Lower lobe of right lung (tissue), 2 donors: ENCODE results near the gene KLF7. TPM values are rescaled to one million over a fixed set of nuclear protein-coding genes. Genes with fewer than 3 reads are reported as not detected.
A peak's percentile ranks its signal among the peaks of the same experiment; 100 is the strongest.

ENCODE experiments used
- ATAC-seq, 2 donors: fragments of 200-7000 bp; cut with Tn5 transposase; one replicate each; pipeline ENCODE4 v1.9.1; 2020 to 2022; ENCODE audit warnings: mild to moderate bottlenecking in 2 of 2, moderate library complexity in 2 of 2
- DNase-seq: peaks from one replicate; pipeline ENCODE4 v3.0.0-alpha.2; 2020
- H3K27ac ChIP-seq: fragments of 200-600 bp; one replicate; pipeline ENCODE4 v1.8.0; 2022
- H3K27me3 ChIP-seq: fragments of 200-600 bp; one replicate; pipeline ENCODE4 v1.8.0; 2022; ENCODE audit warnings: low read depth
- H3K36me3 ChIP-seq: fragments of 200-600 bp; one replicate; pipeline ENCODE4 v1.8.0; 2022; ENCODE audit warnings: mild to moderate bottlenecking
- H3K4me1 ChIP-seq: fragments of 200-600 bp; one replicate; pipeline ENCODE4 v1.8.0; 2022
- H3K4me3 ChIP-seq: fragments of 200-600 bp; one replicate; pipeline ENCODE4 v1.8.0; 2022; ENCODE audit warnings: mild to moderate bottlenecking
- H3K9me3 ChIP-seq: fragments of 200-600 bp; one replicate; pipeline ENCODE4 v1.8.0; 2022
- CTCF ChIP-seq: fragments of 200-600 bp; IDR thresholded peaks from one replicate; pipeline ENCODE4 v1.8.0; 2022; ENCODE audit warnings: antibody characterized with exemption, mild to moderate bottlenecking
- intact Hi-C: fragments of 100-400 bp; cut with DNase I; formaldehyde crosslinking; loops from one replicate; pipeline ENCODE4 v1.11.0; 2022
- total RNA-seq: library from RNA; stranded (reverse); fragmentation: NEBNext Ultra II Directional; extraction: Animal tissue kit (Norgen Biotek cat#: 25700); gene quantifications from one replicate; pipeline ENCODE4 v1.2.1, GENCODE V29; 2021
- donor health status: DM: no; HTN: yes; CAD: no; lungs with severe emphysema.

The KLF7 gene
- total RNA-seq, 1 donor from 2014 or later = 66.5 TPM

DNA sequence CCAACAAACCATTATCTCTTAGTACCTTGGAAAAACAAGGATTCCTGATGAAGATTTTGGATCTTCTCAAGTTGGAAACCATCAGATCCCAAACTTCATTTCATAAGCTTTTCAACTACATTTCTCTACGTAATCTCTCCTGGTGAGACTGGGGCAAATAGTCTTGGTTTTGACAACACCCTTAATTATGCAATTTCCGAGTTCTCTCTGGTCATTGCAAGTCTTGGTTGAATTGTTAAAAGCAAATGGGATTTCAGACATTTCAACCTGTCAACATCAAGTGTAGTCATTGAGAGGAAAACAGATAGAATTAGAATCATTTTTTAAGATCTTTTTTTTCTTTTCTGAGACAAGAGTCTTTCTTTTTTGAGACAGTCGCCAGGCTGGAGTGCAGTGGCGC, 26.2 kb downstream of the KLF7 start:
- no peak for ATAC-seq
- DNase-seq = no peak

DNA sequence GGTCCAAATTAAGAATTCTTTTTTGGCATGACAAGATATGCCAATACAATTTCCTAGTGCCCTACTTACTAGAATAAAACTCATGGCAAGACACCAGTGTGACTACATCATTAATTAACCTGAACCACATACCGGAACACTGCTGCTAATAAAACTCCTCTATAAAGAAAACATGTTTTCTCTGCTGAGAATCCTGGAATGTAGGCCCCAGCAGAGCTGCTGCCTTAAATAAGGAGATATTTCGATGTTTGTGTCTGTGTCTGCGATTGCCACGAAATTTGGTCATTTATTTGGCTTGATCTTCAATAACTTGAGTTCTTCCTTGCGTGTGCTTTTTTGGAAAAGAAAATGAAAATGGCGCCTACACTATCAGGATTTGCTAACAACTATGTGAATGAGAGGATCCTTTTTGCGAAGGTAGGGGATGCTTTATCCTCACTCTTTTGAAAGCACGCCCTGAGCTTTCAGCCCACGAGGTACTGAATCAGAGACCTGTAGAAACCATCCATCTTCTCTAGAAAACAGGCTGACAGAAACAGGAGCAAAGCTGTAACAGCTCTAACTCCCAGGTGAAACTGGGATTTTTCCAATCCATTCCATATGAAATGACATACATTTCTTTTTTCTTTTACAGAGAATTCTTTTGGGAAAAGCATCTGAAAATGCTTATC, 27.0 kb downstream of the KLF7 start:
- no peak for TF ChIP-seq CTCF
- H3K4me1 ChIP-seq = peaks cover 98% of the 10 kb centered on the region
- no peaks in the 10 kb centered on the region for H3K9me3 ChIP-seq
- no peaks in the 10 kb centered on the region for H3K27me3 ChIP-seq
- DNase-seq (no peak), ATAC-seq (no peak)
- no peak overlapping the region for H3K4me3 ChIP-seq
- H3K36me3 ChIP-seq = no peaks in the 10 kb centered on the region
- H3K27ac ChIP-seq = peak overlapping the region; percentile 85
- intact Hi-C loops = no loop called here

More for the DNA sequence above, 26.2 kb downstream of the KLF7 start:
- intact Hi-C loops = no loop called here
- Histone ChIP-seq H3K4me3 (no peak overlapping the region), H3K9me3 (no peaks in the 10 kb centered on the region), H3K27me3 (no peaks in the 10 kb centered on the region), H3K36me3 (no peaks in the 10 kb centered on the region), H3K27ac (peak overlapping the region; percentile 85), H3K4me1 (peaks cover 98% of the 10 kb centered on the region)
- TF ChIP-seq CTCF = no peak

GRCh38 chr2:207137596-207138337, 28.0 kb downstream of the KLF7 start:
- no peak for TF ChIP-seq CTCF
- Histone ChIP-seq H3K27me3 (no peaks in the 10 kb centered on the region), H3K36me3 (no peaks in the 10 kb centered on the region), H3K4me1 (peaks cover 98% of the 10 kb centered on the region), H3K27ac (no peak overlapping the region), H3K9me3 (no peaks in the 10 kb centered on the region), H3K4me3 (no peak overlapping the region)
- ATAC-seq (no peak), DNase-seq (no peak)
- intact Hi-C loops = no loop called here

- no peak for DNase-seq
- H3K27ac ChIP-seq = peak overlapping the region; percentile 76
- no peaks in the 10 kb centered on the region for H3K27me3 ChIP-seq
- TF ChIP-seq CTCF = no peak
- intact Hi-C loops = no loop called here
- no peak overlapping the region for H3K4me3 ChIP-seq
- H3K36me3 ChIP-seq = no peaks in the 10 kb centered on the region
- H3K4me1 ChIP-seq = peaks cover 98% of the 10 kb centered on the region
- H3K9me3 ChIP-seq = no peaks in the 10 kb centered on the region
- no peak for ATAC-seq
Observed at GRCh38 chr2:207136874-207137273, 28.9 kb downstream of the KLF7 start.

- peak overlapping the region; percentile 76 for H3K27ac ChIP-seq
- DNase-seq = no peak
- H3K4me1 ChIP-seq = peaks cover 98% of the 10 kb centered on the region
- ATAC-seq = no peak
- no peaks in the 10 kb centered on the region for H3K36me3 ChIP-seq
- no peak for TF ChIP-seq CTCF
- no peak overlapping the region for H3K4me3 ChIP-seq
- intact Hi-C loops = no loop called here
- H3K27me3 ChIP-seq = no peaks in the 10 kb centered on the region
- H3K9me3 ChIP-seq = no peaks in the 10 kb centered on the region
Observed at GRCh38 chr2:207135801-207136457, 29.8 kb downstream of the KLF7 start.
